ENCODE results near the gene HDHD2.
A peak's percentile ranks its signal among the peaks of the same experiment; 100 is the strongest.

- TF ChIP-seq CTCF (IDR thresholded peaks at IDR 0.05) (peak; percentile 85), EZH2 (IDR thresholded peaks at IDR 0.05) (no peak)
These were observed 50.0 kb downstream of the HDHD2 start for GRCh38 chr18:47100212-47100831.
